Lower leg skin (tissue), 3 donors: ENCODE results near the gene ZNF444.

ENCODE experiments used
- POLR2A ChIP-seq, 2 donors: fragments of 450-650 bp; IDR thresholded peaks; one replicate each; pipeline ENCODE4 v1.6.1; 2016 to 2017; ENCODE audit warnings: antibody characterized with exemption in 2 of 2, mild to moderate bottlenecking in 1 of 2, moderate library complexity in 1 of 2
- TF ChIP-seq, protein P1 (sequence below), 3 donors: fragments of 450-650 bp; IDR thresholded peaks; one replicate each; pipeline ENCODE4 v1.5.1; 2016; ENCODE audit warnings: antibody characterized with exemption in 3 of 3, mild to moderate bottlenecking in 3 of 3, moderate library complexity in 2 of 3

DNA sequence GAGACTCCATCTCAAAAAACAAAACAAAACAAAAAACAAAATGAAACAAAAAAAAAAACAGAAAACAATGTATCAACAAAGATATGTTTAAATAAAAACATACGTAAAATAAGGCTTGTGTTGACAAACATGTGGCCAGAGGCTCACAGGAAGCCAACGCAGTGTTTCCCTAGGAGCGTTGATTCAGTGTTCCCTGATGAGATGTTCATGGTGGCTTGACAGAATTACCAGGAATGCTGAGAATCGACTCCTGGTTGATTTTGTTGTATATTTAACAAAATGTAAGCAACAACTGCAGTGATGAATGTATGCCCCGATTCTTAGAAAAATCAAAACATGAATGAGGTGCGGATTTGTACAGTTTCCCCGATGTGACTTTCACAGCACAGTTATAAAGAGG, 11.1 kb upstream of the ZNF444 start:
- TF ChIP-seq, protein P1, sequence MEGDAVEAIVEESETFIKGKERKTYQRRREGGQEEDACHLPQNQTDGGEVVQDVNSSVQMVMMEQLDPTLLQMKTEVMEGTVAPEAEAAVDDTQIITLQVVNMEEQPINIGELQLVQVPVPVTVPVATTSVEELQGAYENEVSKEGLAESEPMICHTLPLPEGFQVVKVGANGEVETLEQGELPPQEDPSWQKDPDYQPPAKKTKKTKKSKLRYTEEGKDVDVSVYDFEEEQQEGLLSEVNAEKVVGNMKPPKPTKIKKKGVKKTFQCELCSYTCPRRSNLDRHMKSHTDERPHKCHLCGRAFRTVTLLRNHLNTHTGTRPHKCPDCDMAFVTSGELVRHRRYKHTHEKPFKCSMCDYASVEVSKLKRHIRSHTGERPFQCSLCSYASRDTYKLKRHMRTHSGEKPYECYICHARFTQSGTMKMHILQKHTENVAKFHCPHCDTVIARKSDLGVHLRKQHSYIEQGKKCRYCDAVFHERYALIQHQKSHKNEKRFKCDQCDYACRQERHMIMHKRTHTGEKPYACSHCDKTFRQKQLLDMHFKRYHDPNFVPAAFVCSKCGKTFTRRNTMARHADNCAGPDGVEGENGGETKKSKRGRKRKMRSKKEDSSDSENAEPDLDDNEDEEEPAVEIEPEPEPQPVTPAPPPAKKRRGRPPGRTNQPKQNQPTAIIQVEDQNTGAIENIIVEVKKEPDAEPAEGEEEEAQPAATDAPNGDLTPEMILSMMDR (IDR thresholded peaks at IDR 0.05): no peak
- TF ChIP-seq POLR2A (IDR thresholded peaks at IDR 0.05): no peak
